ENCODE data around the gene FLNB. TPM values are rescaled to one million over a fixed set of nuclear protein-coding genes. Genes with fewer than 3 reads are reported as not detected.
A peak's percentile ranks its signal among the peaks of the same experiment; 100 is the strongest.

FLNB gene
- total RNA-seq, 1 donor from 2014 or later = 4.4 TPM

DNA sequence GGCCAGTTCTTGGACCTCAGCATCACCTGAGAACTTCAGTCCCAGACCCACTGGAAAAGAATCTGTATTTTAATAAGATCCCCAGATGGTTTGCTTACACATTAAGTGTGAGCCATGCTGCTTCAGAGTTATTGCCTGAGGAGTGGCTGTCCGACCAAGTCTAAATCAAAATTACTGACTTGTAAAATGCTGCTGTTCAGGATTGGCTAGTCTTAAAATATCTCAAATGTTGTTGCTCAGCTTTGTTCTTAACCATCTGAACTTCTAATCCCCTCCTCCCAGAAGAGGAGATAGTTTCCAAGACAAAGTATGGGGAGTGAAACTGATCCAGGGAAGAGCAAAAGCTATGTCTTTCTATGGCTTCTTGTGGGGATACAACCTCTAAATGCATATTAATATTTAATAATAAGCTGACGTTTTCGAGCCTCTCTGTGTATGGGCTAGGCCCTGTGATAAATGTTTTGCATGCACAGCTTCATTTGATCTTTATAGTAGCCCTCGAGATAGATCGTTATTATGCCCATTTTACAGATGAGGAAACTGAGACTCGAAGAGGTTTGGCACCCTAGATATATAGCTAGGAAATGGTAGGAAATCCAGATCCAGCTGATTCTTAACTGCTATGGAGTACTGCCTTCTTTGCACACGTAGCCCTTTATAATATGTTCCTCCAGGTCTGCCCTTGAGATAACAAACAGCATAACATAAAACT is 150.4 kb downstream of the FLNB start:
- DNase-seq (ENCODE audit: low read depth) = no peak

DNA sequence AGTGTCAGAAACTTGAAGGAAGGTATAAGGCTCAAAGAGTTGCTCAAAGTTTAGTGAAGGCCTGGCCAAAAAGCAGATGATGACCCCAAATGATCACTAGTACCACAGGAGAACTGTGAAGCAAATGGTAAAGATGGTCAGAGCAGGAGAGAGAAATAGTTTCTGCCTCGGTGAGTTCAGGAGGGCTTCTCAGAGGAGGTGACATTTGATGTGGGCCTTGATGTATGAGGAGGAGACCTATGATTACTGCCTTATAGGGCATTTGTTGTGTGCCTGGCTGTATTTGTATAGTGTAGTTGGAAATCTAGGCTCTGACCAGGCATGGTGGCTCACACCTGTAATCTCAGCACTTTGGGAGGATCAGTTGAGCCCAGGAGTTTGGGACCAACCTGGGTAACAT is 152.2 kb downstream of the FLNB start:
- DNase-seq (ENCODE audit: low read depth) = no peak

- DNase-seq (ENCODE audit: low read depth) = peak; percentile 64
Measured at GRCh38 chr3:58161435-58162398, 153.5 kb downstream of the FLNB start.

GRCh38 chr3:58163234-58163633 is 155.0 kb downstream of the FLNB start:
- DNase-seq (ENCODE audit: low read depth) = no peak

- peak; percentile 70 for DNase-seq (ENCODE audit: low read depth)
Measured at GRCh38 chr3:58164199-58164879, 156.1 kb downstream of the FLNB start.

DNA sequence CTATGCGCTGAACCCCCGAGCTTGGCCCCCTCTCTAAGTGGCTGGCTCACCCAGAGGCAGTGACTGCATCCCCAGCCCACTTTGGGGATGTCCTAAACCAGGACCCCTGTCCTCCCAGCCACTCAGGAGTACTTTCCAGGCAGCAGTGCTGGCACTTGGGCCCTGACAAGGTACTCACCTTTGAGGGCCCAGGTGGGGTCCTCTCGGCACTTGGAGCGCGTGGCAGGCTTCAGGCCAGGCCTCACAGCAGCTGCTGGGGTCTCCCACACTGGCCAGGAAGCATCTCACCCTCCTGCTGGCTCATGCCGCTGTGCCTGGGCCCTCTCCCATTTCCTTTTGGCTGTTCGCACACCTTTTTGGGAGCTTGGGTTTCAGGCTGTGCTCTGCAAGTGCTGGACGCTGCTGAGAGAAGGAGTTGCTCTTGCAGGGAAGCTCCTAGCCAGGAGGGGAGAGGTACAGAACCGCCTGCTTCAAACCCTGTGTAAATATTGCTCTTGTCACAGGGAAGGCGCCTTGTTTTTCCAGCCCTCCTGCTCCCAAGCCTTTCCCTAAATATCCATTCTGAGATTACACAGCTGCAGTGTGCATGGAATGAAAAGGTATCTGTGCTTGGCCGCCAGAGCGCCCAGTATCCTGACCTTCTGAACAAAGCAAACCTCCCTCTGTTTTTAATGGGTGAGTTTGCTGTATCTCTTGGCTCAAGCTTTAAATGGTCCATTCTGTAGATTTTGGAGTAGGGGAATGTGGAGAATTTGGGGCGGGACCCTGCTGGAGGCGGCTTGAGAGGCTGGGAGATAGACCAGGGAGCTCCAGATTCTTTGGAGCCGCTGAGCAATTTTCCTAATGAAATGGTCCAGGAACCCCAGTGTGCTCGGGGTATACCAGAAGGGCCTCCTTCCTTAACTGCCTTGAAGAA is 156.9 kb downstream of the FLNB start:
- DNase-seq (ENCODE audit: low read depth) = no peak

DNA sequence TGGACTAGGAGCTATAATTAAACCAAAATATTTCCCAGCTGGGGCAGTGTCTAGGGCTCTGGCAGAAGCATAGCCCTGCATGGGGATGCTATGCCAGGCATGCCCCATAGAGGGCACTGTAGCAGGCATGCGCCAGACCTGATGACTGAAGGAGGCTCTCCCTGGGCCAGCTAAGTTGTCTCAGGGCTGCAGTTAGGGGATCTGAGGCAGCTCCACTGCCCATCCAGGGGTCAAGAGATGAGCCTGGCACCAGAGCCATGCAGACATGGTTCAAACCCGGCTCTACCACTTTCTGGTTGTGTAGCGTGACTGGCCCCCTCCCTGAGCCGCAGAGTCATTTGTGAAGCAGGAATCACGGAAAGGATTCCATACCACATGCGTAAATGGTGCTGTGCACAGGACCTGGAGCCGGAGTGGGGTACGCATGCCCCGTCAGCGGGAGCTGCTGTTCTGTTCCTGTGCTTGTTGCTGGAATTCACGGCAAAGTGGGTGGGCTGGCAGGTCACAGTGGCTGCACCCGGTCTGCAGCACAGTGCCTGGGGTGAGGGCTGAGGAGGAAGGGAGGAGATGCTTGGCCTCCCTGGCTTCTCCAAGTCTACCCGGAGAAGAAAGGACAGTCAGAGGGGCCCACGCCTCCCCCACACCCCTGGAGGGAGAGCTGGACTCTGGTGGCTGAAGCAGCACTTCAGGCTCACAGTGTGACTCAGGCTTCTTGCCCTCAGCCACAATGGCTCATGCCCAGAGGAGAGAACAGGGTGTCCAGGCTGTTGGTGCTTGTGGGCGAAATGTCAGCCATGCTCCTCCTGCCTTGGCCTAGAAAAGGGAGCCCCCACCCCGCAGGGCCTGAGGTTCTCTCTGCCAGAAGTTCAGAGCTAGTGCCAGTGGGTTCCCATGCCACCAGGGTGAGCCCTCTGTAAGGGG is 159.5 kb downstream of the FLNB start:
- DNase-seq (ENCODE audit: low read depth) = peak; percentile 63

DNA sequence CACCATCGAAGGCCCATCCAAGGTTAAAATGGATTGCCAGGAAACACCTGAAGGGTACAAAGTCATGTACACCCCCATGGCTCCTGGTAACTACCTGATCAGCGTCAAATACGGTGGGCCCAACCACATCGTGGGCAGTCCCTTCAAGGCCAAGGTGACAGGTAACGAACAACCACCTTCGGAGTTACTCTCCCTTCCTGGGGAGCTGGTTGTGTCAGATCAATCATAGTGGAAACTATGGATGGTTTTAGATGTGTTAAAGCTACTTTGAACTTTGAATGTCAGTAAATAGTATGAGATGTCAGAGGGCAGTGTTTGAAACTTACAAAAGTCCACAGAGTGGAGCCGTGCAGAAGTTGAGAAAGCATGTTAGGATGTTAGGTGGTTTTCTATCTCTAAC is 160.3 kb downstream of the FLNB start:
- no peak for DNase-seq (ENCODE audit: low read depth)

GRCh38 chr3:58169371-58169770 is 161.1 kb downstream of the FLNB start:
- DNase-seq (ENCODE audit: low read depth) = no peak

GRCh38 chr3:58170376-58170775 is 162.2 kb downstream of the FLNB start:
- DNase-seq (ENCODE audit: low read depth) = no peak

- no peak for DNase-seq (ENCODE audit: low read depth)
Measured at GRCh38 chr3:58171126-58171525, 162.9 kb downstream of the FLNB start.

DNA sequence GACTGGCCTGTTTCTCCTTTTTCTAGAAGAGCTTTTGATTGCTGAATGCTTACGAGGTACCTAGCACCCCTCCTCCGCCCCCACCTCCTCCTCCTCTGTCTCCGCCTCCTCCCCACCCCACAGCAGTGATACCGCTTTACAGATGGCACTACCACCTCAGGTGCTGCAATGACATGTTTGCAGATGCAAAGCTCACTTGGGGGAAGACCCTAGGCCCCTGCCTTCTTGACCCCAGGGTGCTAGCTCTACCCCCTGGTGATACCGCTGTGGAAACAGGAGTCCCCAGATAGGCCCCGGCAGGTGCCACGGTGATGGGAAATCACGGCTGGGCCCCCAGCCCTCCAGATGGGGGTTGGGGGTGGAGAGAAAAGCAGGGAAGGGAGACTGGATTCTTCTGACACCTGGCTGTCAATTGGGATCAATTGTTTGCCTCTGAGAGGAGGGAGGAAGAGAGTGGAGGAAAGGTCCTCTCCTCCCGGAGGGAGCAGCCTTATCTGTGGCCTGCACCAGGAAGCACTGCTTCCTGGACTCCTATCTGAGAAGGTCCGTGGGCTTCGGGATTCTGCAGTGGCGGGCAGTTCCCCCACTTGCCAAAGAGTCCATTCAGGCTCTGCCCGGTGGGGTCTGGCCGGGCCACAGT is 164.9 kb downstream of the FLNB start:
- DNase-seq (ENCODE audit: low read depth) = no peak

DNA sequence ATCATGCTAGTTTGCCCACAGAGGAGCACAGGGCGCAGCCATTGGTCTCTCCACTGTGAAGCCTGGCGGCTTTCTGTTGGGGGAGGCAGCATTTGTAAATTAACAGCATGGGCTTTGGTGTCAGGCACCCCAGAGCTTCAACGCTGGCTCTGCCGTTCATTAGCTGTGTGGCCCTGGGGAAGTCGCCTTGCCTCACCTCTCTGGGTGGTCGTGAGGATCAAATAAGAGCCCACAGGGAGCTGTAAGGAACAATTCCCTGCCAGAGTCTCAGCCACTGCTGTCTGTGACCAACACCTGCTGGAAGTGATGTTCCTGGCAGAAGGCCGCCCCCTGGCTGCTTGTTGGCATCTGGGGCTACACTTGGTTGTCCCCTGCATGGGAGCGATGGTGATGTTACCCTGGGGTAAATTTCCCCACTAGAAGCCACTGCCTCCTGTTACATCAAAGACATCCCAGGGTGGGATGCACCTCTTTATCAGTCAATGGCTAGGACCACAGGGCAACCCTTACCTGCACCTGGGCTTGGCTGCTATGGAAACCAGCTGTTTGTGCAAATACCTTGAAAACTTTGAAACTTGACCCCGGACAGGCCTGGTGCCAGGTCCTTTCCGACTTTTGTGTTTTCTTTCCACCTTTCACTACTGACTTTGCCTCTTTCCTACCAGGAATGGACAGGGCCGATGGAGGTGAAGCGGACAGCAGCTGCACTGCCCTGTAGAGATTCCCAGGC is 165.6 kb downstream of the FLNB start:
- peak; percentile 48 for DNase-seq (ENCODE audit: low read depth)

DNA sequence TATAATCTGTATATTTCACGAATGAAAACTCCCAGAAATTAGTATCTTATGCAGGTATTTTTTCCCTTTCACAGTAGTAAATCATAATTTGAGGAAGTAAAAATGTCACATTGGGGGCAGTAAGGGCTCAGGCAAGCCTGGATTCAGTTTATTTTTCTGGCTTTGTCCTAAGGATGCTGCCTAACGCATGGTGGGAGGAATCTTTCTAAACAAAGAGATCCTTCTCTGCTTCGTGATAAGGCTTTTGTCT is 166.9 kb downstream of the FLNB start:
- DNase-seq (ENCODE audit: low read depth) = no peak

DNA sequence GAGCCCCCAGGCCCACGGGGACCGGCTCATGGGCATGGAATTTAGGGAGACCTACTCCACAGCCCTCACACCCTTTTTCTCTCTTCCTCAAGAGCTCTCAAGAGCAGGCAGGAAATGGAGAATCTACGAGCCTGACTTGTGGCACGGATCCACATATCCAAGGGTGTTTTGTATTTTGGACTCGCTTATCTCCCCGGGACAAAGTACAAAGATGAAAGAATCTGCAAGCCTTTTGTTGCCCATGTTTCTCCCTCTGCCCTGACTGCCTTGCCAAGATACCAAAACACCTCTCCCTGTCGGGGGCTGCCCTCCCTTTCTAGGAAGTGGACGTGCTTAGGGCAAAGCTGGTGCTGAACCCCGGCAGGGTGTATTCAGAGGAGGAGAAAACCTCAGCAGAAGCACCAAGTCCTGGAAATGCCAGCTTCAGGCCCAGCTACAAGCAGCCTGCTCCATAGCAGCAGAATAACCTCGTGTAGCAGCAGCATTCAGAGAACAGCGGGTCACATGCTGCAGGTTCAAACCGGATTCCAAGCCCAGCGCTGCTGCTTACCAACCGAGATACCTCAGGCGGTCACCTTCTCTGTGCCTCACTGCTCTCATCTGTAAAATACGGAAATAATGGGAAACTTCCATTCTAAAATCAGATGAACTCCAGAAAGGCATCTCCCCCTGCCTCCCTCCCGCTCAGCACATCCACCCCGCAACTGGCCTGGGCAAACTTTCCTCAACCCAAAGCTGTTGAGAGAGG is 167.4 kb downstream of the FLNB start:
- no peak for DNase-seq (ENCODE audit: low read depth)

- no peak for DNase-seq (ENCODE audit: low read depth)
Measured at GRCh38 chr3:58176185-58176530, 167.9 kb downstream of the FLNB start.

GRCh38 chr3:58176827-58177489 is 168.7 kb downstream of the FLNB start:
- no peak for DNase-seq (ENCODE audit: low read depth)
